Adipose tissue (tissue), 3 donors: ENCODE data around the gene TM9SF4. TPM values are rescaled to one million over a fixed set of nuclear protein-coding genes. Genes with fewer than 3 reads are reported as not detected.

Source experiments
- H3K27ac ChIP-seq: one replicate; pipeline ENCODE4 v1.5.1; 2013; ENCODE audit warnings: low read depth, low read length
- WGBS, 3 donors: extraction: QIAGEN DNeasy Blood & Tissue Kit; methylation state at CpG; one replicate each; pipeline ENCODE4 v1.1.7; 2013; 5-methylcytosine and 5-hydroxymethylcytosine counted together
- polyA plus RNA-seq, 3 donors: library from polyadenylated mRNA; stranded (reverse); fragments of 200-250 nt; gene quantifications; one replicate each; pipeline ENCODE4 v1.2.3, GENCODE V29; 2013
- donor health status: healthy with polysubstance abuse.
- donor health status: Bipolar disorder and iron deficiency.
- donor health status: healthy.

Gene TM9SF4
- polyA plus RNA-seq, 3 donors, result 13.7 to 25.9 (median 19.2) TPM

DNA sequence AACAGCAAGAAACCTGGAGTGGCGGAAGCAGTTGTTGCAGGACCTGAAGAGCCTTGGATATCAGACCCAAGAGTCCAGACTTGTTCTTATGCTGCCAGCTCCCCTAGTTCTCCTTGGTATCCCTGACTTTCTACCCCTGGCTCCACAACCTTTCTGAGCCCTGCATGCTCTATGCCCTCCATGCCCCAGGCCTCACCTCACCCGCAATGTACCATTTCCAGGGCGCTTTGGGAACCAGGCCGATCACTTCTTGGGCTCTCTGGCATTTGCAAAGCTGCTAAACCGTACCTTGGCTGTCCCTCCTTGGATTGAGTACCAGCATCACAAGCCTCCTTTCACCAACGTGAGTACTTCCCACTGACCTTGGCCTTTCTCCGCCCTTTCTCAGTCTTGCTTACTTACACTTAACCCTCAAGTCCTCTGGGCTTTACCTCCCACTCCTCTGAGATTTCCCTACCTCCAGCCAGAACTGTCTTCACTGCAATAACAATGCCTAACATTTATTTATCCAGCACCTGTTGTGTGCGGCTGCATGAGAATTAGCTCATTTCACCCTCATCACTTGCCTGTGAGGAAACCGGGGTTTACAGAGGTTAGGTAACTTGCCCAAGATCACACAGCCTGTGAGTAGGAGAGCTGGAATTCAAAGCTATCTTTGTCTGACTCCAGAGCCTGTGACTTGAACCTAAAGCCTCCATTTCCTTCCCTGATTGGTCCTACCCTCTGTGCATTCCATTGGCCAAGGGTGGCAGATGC, 100.5 kb downstream of the TM9SF4 start:
- WGBS, 3 donors, result 59 to 78% (median 74%) methylated on average over 9 of the region's 9 CpGs
- no peak overlapping the region for H3K27ac ChIP-seq

DNA sequence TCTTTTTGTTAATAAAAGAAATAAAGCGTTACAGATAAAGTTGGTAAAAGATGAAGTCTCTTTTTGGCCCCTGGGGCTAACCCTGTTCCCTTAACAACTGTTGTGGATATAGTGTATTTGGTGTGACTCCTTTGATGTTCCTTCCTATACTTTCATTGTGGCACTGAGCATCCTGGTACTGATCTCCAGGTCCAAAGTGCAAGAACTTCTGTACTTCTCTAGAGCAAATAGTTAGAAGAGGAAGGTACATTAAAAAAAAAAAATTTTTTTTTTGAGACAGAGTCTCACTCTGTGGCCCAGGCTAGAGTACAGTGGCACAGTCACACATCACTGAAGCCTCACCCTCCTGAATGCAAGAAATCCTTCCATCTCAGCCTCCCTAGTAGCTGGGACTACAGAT, 104.4 kb downstream of the TM9SF4 start:
- H3K27ac ChIP-seq, result no peak overlapping the region
- 96 to 100% (median 98%) methylated on average over 1 of the region's 1 CpG for WGBS, 3 donors

DNA sequence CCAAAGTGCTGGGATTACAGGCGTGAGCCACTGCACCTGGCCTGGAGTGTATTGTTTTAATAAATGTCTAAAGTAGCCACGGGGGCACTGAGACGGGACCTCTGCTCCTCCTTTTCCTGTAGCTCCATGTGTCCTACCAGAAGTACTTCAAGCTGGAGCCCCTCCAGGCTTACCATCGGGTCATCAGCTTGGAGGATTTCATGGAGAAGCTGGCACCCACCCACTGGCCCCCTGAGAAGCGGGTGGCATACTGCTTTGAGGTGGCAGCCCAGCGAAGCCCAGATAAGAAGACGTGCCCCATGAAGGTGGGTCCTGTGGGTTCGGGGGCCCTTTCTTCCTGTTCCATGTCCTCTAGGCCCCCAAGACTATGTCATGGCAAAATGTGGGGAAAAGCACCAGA, 105.6 kb downstream of the TM9SF4 start:
- 83 to 88% (median 88%) methylated on average over 8 of the region's 8 CpGs for WGBS, 3 donors
- no peak overlapping the region for H3K27ac ChIP-seq

GRCh38 chr20:32215729-32216128, 106.2 kb downstream of the TM9SF4 start:
- no peak overlapping the region for H3K27ac ChIP-seq
- WGBS, 3 donors, result 94 to 98% (median 97%) methylated on average over 3 of the region's 3 CpGs

DNA sequence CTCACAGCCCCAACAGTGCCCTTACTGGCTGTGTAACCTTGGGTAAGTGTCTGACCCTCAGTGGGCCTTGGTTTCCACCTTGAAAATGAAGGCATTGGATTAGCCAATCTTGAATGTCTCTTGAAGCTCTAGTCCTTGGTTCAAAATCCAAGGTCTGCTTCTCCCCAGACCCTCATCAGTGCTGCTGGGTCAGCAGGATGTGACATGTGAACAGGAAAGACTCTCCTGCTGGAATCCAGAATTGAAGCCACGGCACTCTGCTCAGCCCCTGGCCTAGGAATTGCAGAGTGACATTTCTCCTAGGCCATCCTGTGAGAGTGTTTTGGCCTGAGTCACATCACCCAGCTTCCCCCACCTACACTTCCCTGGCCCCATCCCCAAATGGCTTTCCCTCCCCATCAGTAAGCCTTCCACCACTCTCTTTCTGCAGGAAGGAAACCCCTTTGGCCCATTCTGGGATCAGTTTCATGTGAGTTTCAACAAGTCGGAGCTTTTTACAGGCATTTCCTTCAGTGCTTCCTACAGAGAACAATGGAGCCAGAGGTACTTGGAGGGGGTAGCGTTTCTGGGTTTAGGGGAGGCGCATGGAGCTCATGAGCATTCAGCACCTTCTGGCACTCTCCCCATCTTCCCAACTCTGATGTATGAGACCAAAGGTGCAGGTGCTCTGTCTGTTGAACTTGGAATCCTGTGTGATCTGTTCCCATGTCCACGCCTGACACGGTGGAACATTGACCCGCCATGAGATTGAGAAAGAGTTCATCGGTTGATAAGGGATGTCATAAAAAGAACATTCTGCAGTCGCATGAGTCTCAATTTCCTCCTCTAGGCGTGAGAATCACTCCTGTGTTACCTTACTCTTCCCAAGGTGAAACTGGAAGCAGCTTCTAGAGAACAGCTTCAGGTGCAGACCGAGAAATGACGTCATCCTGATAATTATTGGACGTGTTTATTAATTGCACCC, 106.9 kb downstream of the TM9SF4 start:
- H3K27ac ChIP-seq, result no peak overlapping the region
- 80 to 85% (median 85%) methylated on average over 13 of the region's 13 CpGs for WGBS, 3 donors

Other genes with a start within 250 kb of the TM9SF4 start
- 1 to 10 TPM; 1.1 to 1.5 (median 1.5) TPM for gene DUSP15, start 239.2 kb upstream of the TM9SF4 start, polyA plus RNA-seq
- under 1 TPM in 2 of 3 donors, not detected in 1; 0.06 to 0.26 TPM for gene TTLL9, start 239.1 kb upstream of the TM9SF4 start, polyA plus RNA-seq
- gene PDRG1, start 157.7 kb upstream of the TM9SF4 start, polyA plus RNA-seq, result 1 to 10 TPM; 7.7 to 8.1 (median 7.9) TPM
- gene XKR7, start 141.6 kb upstream of the TM9SF4 start, polyA plus RNA-seq, result under 1 TPM in 2 of 3 donors, not detected in 1; under 0.01 to 0.15 TPM
- 10 to 100 TPM in 2 of 3 donors, 1 to 10 TPM in 1; 1.8 to 16.0 (median 11.2) TPM for gene CCM2L, start 99.3 kb upstream of the TM9SF4 start, polyA plus RNA-seq
- 10 to 100 TPM in 2 of 3 donors, 1 to 10 TPM in 1; 2.9 to 30.9 (median 26.2) TPM for gene HCK, start 57.5 kb upstream of the TM9SF4 start, polyA plus RNA-seq
- gene PLAGL2, start 98.0 kb downstream of the TM9SF4 start, polyA plus RNA-seq, result 1 to 10 TPM; 2.5 to 4.7 (median 4.2) TPM
- gene POFUT1, start 98.2 kb downstream of the TM9SF4 start, polyA plus RNA-seq, result 10 to 100 TPM; 10.6 to 19.5 (median 18.8) TPM
- gene KIF3B, start 167.9 kb downstream of the TM9SF4 start, polyA plus RNA-seq, result 10 to 100 TPM; 12.2 to 25.6 (median 15.4) TPM
- gene ASXL1, start 248.6 kb downstream of the TM9SF4 start, polyA plus RNA-seq, result 10 to 100 TPM; 19.3 to 42.7 (median 25.0) TPM